Subcutaneous preadipocyte (primary cell): ENCODE data around the gene SLC38A11. TPM values are rescaled to one million over a fixed set of nuclear protein-coding genes. Genes with fewer than 3 reads are reported as not detected.

Experiments used
- small RNA-seq: library from RNA; depleted of rRNA; stranded (forward); fragments of <200 nt; gene quantifications from one replicate; pipeline ENCODE3, GENCODE V24; 2012
- total RNA-seq: library from RNA; depleted of rRNA; stranded (reverse); fragments of >200 nt; gene quantifications from 2 replicates; pipeline ENCODE4 v1.2.3, GENCODE V29; 2012

SLC38A11 gene
- total RNA-seq, result not detected in 2 replicates

DNA sequence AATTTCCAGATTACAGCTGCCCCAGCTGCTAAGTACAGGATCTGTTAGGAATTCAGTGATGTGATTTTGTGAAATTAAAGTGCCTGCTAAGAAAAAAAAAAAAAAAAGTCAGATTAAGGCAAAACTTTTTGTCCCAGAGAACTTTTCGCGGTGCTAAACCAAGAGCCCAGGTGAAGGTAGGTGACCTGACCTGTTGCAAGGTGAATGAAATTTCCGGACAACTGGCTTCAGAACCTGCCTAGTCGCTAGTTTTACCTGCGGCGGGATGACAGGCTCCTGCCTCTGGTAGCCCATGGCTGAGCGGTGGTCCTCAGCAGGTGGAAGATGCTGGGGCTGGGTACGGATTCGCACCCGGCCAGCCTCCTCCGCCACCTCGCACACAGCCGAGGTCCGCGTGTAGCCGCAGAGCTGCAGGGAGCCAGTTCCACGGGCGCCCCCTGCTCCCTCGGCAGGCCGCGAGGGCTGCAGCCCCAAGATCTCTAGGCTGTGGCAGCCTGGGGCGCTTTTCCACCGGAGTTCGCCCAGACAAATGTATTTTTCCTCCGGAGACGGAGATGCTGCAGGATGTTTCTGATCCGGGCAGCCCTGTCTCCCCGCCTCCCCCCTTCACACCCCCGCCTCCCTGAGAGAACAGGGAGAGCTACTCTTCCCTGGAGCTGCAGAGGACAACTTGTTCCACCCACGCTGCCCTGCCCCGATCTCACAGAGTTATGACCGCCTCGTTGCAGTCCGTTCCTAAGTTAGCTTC lies at the start of gene SLC38A11:
Gene SLC38A11, minus strand, starts transcription at position 572 of the 748 bp plus-strand sequence. Its CDS starts 278 bp downstream, at position 294.

Small RNAs within 50 kb of the gene (small RNA-seq; reads per million reads assigned to genes)
- gene RNA5SP110, result not detected
- not detected for gene RNA5SP111

Other genes with a start within 250 kb of the SLC38A11 start
- 4.0 and 7.6 TPM in 2 replicates for gene COBLL1, start 113.7 kb downstream of the SLC38A11 start, total RNA-seq
- not detected in 2 replicates for gene SCN3A, start 248.5 kb upstream of the SLC38A11 start, total RNA-seq